Measurements from ENCODE around the gene TRIM7. TPM values are rescaled to one million over a fixed set of nuclear protein-coding genes. Genes with fewer than 3 reads are reported as not detected.

TRIM7 gene
- total and polyA plus RNA-seq, 9 of the 15 experiments (the other 6 are each of a cell fraction or from before 2014, with no cell fraction given) = 2.6 to 14.9 (median 8.9) TPM

GRCh38 chr5:181190711-181191525, 14.1 kb downstream of the TRIM7 start (continued):
- TF ChIP-seq CUX1 (CRISPR knock-in tag; IDR thresholded peaks at IDR 0.05) = no peak
- no peak for TF ChIP-seq PREB (CRISPR knock-in tag; IDR thresholded peaks at IDR 0.05)
- no peak for TF ChIP-seq ZNF3 (CRISPR knock-in tag; IDR thresholded peaks at IDR 0.05)
- no peak for TF ChIP-seq CBFB (CRISPR knock-in tag; IDR thresholded peaks at IDR 0.05)
- no peak for TF ChIP-seq ZNF395 (CRISPR knock-in tag; IDR thresholded peaks at IDR 0.05)
- no peak for TF ChIP-seq RFX7 (CRISPR knock-in tag; IDR thresholded peaks at IDR 0.05)
- 0 out of 2 replicates have a peak, but pooled peaks have one; percentile 33 for TF ChIP-seq MYNN (IDR thresholded peaks at IDR 0.05)
- no peak for TF ChIP-seq MYNN (CRISPR knock-in tag; IDR thresholded peaks at IDR 0.05)
- no peak for TF ChIP-seq ZC3H11A (IDR thresholded peaks at IDR 0.05; ENCODE audit: low read depth, low read length)
- no peak for TF ChIP-seq ZNF609 (CRISPR knock-in tag; IDR thresholded peaks at IDR 0.05; ENCODE audit: borderline replicate concordance)
- no peak for TF ChIP-seq THRA (IDR thresholded peaks at IDR 0.05)
- TF ChIP-seq RNF2 (IDR thresholded peaks at IDR 0.05) = no peak
- no peak for TF ChIP-seq PHF8 (IDR thresholded peaks at IDR 0.05; ENCODE audit: borderline replicate concordance, low read length)
